H54 (cell line): ENCODE results near the gene ASIC4.

Experiments used
- DNase-seq: peaks from one replicate; pipeline ENCODE4 v3.0.0; 2011; ENCODE audit warnings: low spot score, mixed read lengths; ENCODE audit not compliant: insufficient read length
- FAIRE-seq: peaks from 3 replicates; lab custom pipeline; 2011; peaks lifted over from hg19 to GRCh38; lab: Jason Lieb, UNC
- POLR2A ChIP-seq: IDR thresholded peaks from 2 replicates; pipeline ENCODE4 v1.6.1; 2011; ENCODE audit warnings: low read depth, mild to moderate bottlenecking, low read length

Gene ASIC4

DNA sequence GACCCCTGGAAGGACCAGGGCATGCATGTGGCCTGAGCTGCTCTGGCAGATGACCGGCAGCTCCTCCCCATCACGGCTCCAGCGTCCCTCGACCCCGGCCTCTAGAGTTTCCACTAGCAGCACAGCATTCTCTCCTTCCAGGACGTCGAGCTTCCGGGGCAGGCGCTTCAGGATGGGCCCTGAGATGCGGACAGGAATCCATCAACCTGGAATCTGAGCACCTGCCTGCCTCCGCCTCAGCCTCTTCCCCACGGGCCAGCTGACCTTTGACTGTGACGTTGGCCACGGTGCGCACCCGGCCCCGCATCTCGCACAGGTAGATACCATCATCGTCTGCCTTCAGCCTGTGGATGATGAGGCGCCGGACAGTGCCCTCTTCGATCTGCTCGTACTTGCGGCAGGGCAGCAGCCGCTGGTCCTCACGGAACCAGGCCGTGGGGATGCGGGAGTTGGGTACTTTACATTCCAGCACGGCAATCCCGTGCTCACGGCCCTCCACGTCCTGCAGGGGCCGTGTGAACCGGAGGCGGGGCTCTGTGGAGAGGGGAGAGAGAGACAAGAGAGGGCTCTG lies 53.6 kb downstream of the ASIC4 start:
- TF ChIP-seq POLR2A = no peak
- FAIRE-seq = no peak
- no peak for DNase-seq

DNA sequence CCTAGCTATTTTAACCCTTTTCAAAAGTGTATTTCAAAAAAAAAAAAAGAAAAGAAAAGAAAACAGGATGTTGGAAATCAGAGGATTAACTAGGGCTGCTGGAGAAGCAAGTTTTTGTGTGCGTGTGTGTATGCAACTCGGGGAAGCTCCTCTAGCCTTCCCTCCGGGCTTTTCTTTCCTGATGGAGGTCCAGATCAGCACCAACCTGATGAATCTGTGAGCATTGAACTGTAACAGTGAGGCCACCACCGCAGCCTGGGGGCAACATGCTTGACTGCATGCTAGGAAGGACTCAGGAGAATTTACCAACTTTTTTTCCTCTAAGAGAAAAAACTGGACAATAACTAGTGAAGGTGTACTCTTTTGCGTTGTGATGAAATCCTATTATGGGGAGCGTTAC lies 54.8 kb downstream of the ASIC4 start:
- no peak for TF ChIP-seq POLR2A
- FAIRE-seq = no peak
- no peak for DNase-seq

DNA sequence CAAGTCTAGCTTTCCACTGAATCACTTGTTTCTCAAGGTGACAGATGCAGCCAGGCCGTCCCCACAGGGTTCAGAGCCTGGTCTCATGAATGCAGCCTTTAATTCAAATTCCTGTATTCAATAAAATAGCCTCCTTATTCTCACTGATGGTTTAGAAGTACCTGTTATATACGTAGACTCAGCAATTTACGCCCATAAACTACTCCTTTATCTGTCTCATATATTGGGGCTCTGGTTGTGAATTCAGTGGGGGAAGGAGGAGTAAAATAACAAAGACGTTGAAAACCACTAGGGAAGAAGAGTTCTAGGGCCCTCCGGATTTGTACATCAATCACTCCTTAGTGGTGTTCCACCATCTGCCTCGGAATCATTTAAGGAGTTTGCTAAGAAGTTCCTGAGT lies 55.4 kb downstream of the ASIC4 start:
- DNase-seq (no peak), FAIRE-seq (no peak)
- TF ChIP-seq POLR2A = no peak

DNA sequence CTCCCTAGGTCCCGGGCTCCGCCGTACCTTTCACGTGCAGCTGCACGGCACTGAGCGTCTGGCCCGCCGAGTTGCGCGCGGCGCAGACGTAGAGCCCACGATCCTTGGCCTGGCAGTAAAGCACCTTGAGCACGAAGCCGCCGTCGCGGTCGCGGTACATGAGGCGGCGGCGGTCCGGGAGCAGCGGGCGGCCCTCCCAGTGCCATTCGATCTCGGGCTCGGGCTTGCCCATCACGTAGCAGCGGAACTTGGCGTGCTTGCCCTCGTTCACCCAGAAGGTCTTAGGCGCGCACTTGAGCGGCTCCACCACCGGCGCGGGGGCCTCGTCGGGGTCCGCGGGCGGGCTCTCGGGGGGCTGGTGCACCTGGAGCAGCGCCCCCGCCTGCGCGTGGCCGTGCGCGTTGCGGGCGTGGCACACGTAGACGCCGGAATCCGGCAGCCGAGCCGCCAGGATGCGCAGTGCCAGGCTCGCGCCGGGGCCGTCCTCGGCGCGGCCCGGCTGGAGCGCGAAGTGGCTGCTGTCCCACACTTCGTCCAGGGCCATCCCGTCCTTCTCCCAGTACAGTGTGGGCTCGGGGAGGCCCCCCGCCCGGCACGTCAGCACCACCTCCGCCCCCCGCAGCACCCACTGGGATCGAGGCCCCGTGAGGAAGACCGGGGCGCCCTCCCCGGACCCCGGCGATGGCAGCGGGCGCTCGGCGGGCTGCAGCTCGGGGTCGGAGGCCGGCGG lies 56.1 kb downstream of the ASIC4 start:
- DNase-seq (no peak), FAIRE-seq (no peak)
- TF ChIP-seq POLR2A = peak; percentile 78

DNA sequence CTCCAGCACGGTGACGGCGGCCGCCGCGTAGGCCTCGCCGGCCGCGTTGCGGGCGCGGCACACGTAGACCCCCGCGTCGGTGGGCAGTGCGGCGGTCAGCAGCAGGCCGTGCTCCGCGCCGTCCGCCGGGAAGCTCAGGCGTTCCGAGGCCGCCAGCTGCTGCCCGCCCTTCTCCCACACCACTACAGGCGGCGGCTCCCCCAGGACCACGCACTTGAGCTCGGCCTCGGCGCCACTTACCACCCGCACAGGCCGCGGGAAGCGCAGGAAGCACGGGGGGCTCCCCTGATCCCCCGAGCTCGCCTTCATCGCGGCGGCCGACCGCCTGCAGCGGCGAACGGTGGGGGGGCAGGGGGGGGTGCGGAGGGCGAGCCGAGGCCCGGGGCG lies 56.6 kb downstream of the ASIC4 start:
- no peak for DNase-seq
- no peak for FAIRE-seq
- no peak for TF ChIP-seq POLR2A

DNA sequence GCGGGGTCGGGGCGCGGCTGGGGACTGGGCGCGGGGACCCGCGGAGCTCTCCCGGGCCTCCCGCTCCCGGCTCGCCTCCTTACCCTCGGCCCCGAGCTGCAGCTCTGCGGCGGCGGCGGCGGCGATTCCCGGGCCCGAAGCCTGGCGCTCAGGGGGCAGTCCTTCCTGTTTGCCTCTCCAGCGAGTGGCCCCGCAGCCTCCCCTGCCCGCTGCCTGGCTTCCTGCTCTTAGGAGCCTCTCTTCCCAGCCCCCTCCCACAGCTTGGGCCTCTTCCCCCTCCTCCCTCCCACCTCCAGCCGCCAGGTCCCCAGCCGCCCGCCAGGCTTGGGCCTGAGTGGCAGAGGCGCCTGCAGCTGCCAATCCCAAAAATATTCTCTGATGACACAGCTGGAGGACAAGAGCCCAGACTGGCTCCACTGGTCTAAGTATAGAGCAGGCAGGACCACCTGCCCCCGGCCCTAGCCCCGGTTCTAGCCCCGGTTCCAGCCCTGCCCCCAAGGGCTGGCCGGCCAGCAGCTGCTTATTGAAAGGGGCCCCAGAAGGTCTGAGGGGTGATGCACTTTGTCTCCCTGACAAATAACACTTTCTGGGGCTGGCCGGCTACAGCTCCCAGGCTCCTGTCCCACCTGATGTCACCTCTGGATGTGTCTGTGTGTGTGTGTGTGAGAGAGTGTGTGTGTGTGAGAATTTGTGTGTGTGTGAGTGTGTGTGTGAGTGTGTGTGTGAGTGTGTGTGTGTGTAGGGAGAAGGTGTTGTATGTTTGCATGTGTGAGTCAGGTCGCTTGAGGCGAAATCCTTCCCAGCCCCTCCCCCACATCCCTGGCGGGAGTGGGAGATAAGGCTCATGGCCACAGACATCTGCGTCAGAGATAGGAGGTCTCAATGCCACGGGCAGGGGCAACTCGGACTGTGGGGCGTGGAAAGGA lies 57.3 kb downstream of the ASIC4 start, which contains the start of gene OBSL1:
OBSL1 (minus strand) TSS at position 229 of the 926 bp plus-strand sequence. CDS start 307 bp downstream, outside the sequence.
- FAIRE-seq (no peak), DNase-seq (peak; percentile 75)
- TF ChIP-seq POLR2A = peak; percentile 50; the same call in 1 of the 2 replicates

DNA sequence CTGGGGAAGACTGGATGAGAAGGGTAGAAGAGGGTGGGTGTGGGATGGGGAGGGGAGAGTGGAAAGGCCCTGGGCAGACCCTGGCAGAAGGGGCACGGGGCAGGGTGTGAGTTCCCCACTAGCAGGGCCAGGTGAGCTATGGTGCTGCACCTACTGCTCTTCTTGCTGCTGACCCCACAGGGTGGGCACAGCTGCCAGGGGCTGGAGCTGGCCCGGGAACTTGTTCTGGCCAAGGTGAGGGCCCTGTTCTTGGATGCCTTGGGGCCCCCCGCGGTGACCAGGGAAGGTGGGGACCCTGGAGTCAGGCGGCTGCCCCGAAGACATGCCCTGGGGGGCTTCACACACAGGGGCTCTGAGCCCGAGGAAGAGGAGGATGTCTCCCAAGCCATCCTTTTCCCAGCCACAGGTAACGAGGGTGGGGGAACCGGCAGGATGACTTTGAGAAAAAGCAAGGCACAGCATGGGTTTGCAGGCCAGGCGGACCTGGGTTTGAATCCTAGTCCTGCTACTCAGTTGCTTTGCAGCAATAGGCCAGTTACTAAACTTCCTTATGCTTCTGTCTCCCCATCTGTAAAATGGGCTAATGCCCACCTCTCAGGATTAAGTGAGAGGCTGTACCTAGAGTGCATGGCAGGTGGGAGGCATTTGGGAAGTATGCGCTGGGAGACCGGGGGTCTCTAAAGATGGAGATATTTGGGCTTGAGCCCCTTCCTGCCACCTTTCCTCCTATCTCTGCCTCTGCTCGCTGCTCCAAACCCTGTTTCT lies 58.1 kb downstream of the ASIC4 start, which contains the start of gene INHA:
INHA (plus strand) TSS at position 74 of the 765 bp plus-strand sequence; CDS start at position 139, 65 bp downstream.
- TF ChIP-seq POLR2A = no peak
- no peak for FAIRE-seq
- no peak for DNase-seq

DNA sequence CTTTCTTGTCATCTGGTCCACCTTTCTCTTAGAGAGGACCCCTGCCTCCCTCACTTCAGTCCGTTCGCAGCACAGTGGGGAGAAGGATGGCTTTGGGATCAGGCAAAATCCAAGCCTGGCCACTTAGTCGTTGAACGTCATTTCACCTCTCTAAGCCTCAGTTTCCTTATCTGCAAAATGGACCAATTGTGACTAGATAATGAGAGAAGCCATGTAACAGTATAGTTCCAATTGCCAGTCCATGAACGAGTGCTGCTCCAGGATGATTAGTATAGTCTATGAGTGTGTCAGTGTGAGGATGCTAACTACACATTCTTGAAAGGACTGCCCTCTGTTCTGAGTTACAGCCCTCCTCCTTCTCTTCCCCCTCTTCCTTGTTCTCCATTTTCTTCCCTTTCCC lies 58.9 kb downstream of the ASIC4 start:
- no peak for FAIRE-seq
- TF ChIP-seq POLR2A = no peak

DNA sequence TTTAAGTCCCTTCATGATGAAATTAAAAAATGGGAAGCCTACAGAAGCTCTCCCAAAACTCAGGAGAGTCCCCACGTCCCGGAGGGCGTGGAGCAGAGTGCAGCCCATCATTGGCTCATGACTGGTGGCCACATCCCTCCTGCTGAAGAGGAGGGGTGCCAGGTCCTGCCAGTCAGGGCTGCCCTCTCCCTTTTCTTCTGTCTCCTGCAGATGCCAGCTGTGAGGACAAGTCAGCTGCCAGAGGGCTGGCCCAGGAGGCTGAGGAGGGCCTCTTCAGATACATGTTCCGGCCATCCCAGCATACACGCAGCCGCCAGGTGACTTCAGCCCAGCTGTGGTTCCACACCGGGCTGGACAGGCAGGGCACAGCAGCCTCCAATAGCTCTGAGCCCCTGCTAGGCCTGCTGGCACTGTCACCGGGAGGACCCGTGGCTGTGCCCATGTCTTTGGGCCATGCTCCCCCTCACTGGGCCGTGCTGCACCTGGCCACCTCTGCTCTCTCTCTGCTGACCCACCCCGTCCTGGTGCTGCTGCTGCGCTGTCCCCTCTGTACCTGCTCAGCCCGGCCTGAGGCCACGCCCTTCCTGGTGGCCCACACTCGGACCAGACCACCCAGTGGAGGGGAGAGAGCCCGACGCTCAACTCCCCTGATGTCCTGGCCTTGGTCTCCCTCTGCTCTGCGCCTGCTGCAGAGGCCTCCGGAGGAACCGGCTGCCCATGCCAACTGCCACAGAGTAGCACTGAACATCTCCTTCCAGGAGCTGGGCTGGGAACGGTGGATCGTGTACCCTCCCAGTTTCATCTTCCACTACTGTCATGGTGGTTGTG lies 60.4 kb downstream of the ASIC4 start:
- no peak for FAIRE-seq
- no peak for DNase-seq
- TF ChIP-seq POLR2A = no peak

More for the DNA sequence above, 58.9 kb downstream of the ASIC4 start:
- DNase-seq = no peak

DNA sequence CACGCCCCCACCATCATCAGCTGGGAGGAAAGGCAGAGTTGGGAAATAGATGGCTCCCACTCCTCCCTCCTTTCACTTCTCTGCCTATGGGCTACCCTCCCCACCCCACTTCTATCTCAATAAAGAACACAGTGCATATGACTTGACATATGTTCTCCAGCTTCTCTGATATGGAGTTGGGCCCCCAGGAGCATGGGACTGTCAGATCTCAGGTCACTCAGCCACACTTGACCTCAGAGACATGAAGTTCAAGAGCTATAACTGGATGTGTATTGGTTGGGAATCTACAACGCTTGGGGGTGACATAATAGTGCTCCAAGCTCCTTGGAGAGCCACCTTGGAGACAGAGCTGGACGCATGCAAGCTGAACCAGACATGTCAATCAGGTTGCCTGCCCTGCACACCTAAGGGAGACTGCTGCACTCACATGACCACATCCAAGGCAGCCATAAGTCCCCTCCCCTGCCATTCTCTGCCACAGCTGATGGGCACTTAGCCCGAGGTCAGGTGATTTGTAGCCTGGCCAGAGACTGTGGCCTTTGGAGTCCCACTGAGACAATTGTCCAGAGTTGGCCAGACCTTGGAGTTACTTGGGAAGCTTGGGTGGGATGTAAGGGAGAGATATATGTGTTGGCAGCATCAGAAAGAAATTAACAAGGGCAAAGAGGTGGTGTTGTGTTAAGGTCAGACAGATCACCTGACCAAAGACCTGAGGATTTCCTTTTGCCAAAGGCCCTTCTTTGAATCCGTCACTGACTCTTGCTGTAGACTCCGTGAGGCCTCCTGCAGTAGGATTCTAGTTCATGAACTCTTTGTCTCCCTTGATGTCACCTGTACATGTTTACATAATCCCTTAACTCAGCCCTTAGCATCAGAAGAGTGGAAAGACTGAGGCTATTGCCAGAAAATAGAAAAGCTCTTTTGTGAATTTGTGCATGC lies 61.6 kb downstream of the ASIC4 start:
- no peak for TF ChIP-seq POLR2A
- FAIRE-seq = no peak
- DNase-seq = no peak
